IPS-18c (cell line): Measurements from ENCODE around the gene TNNI2.
"Not testable (repeated sequence)": the region's sequence is repeated elsewhere in the genome, so short reads cannot be mapped to it uniquely, and the experiment has no call there.

Experiments
- H3K4me3 ChIP-seq: 2 replicates; pipeline ENCODE4 v1.7.0; 2013; ENCODE audit warnings: low read depth, mild to moderate bottlenecking, low read length, moderate library complexity; ENCODE audit not compliant: insufficient read depth
- H3K9me3 ChIP-seq: one replicate; pipeline ENCODE4 v1.6.1; 2013; ENCODE audit warnings: mild to moderate bottlenecking, low read length, moderate library complexity; ENCODE audit not compliant: control insufficient read depth, insufficient read depth

Gene TNNI2

GRCh38 chr11:1882265-1883238, 43.8 kb downstream of the TNNI2 start:
- no peak overlapping the region for H3K4me3 ChIP-seq
- H3K9me3 ChIP-seq = no peaks in the 10 kb centered on the region

DNA sequence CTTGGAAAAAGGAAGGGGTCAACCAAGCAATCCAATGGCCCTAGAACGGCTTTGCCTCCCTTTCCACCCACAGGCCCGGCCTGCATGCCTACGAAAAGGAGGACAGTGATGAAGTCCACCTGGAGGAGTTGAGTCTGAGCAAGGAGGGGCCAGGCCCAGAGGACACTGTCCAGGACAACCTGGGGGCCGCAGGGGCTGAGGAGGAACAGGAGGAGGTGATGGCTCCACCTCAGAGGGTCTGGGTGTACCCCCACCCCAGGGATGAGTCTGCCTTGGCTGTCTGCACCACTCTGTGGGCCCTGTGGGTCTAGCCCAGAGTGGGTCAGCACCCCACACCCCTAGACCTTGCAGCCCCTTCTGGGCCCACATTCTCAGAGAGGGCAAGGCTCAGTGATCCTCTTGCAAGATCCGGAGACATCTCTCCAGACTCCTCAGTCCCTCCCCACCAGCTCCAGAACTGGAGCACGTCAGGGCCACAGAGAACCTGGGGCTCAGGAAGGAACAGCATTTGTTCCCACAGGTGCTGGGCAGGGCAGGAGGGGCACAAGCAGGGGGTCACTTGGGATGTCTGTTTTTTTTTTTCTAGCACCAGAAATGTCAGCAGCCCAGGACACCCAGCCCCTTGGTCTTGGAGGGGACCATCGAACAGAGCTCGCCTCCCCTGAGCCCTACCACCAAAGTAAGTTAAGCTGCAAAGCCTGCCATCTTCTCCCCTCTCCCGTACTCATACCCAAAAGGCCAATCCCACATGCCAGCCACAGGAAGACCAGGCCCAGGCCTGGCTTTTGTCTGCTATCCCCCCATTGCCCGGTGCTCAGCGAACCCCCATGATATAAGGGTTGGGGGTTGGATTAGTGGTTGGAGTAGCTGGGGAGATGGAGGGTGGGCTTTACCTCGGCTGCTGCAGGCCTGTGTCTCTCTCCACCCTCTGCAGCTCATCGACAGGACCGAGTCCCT, 44.8 kb downstream of the TNNI2 start:
- no peak overlapping the region for H3K4me3 ChIP-seq
- no peaks in the 10 kb centered on the region for H3K9me3 ChIP-seq

- H3K4me3 ChIP-seq = no peak overlapping the region
- no peaks in the 10 kb centered on the region for H3K9me3 ChIP-seq
Measured at GRCh38 chr11:1884303-1884700, 45.5 kb downstream of the TNNI2 start.

GRCh38 chr11:1886551-1886950, 47.8 kb downstream of the TNNI2 start:
- H3K9me3 ChIP-seq, H3K4me3 ChIP-seq: not testable (repeated sequence)

- no peak overlapping the region for H3K4me3 ChIP-seq
- no peaks in the 10 kb centered on the region for H3K9me3 ChIP-seq
Measured at GRCh38 chr11:1887451-1888346, 48.9 kb downstream of the TNNI2 start.

DNA sequence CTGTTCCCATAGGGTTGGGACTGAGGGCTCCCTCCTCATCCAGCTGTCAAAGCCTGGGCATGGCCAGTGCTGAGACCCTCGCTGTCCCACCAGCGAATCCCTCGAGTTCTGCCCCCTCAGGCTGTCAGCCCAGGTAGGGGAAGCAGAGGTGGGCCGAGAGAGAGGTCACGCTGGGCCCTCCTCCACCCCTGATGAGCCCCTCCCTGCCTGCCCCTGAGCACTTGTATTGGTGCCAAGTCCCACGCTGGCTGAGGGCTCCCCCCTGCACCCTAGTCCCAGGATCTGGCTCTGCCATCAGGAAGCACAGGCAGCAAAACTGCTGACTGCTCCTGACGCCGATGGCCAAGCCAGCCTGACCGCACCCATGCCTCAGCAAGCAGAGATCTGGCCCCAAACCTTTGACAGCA, 49.6 kb downstream of the TNNI2 start:
- H3K4me3 ChIP-seq = no peak overlapping the region
- no peaks in the 10 kb centered on the region for H3K9me3 ChIP-seq

- H3K4me3 ChIP-seq = no peak overlapping the region
- no peaks in the 10 kb centered on the region for H3K9me3 ChIP-seq
Measured at GRCh38 chr11:1888811-1889210, 50.0 kb downstream of the TNNI2 start.

DNA sequence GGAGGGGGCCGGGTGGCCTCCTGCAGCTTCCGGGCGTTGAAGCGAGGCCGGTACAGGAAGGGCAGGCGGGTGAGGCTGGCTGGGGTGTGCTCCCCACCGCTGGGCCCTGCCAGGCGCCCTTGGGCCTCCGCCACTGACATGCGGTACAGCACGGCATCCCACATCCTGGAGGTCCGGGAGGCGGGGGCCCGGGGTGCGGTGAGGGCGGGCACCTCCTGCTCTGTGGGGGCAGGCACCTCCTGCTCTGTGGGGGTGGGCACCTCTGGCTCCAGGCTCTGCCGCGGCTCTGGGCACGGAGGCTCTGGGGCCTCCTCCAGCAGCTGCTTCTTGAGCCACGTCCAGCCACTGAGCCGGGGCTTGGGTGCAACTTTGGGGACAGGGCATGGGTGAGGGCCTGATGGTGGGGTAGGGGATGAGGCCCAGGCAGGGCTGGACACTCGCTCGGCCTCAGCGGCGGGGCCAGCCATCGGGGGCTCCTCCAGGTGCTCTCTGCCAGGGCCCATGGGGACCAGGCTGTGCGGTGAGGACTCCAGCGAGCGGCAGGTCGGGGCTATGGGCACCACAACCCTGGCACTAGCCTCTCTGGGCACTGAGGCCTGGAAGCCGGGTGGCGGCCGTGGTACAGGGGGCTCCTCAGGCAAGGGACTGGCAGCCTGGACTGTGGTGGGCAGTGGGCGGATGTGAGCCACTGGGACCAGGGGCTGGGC, 50.6 kb downstream of the TNNI2 start:
- Histone ChIP-seq H3K9me3 (no peaks in the 10 kb centered on the region), H3K4me3 (no peak overlapping the region)

DNA sequence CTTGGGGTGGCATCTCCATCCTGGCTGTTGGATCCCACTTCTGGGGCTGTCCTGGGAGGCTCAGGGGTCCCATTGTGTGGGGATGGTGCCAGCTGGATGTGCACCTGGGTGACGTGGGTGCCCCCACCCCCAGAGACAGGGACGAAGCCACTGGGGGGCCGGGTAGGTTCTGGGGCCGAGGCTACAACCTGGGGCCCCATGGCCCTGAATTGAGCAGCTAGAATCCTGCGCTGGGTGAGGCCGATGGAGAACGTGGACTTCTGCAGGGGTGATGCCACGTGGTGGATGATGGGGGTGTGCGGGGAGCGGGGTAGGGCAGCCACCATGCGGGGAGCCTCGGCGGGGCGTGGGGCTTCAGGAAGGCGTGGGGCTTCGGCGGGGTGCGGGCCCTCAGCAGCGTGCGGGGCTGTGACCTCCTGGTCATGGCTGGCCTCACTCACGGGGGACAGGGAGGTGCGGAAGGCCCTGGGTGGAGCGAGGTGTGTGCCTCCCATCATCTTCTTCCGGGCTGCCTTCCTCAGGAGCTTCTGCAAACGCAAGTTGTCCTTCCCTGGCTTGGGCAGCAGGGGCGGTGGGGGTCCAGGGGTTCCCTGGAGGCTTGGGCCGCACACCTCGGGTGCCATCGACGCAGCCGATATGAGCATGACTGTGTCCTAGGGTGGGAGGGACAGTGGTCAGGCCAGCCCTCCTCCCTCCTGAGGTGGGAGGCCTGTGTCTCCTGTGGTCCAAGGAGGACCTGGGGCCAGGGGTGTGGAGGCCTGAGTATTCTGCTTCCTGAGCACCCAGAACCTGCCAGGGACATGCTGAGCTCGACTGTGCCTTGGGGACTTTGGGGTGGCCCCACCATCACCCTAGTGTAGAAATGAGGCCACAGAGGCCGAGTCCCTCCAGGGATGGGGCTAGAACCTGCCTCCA, 51.4 kb downstream of the TNNI2 start:
- Histone ChIP-seq H3K4me3 (no peak overlapping the region), H3K9me3 (no peaks in the 10 kb centered on the region)
